ENCODE data around the gene EN2. TPM values are rescaled to one million over a fixed set of nuclear protein-coding genes. Genes with fewer than 3 reads are reported as not detected.
A peak's percentile ranks its signal among the peaks of the same experiment; 100 is the strongest.

The EN2 gene
- total RNA-seq (not detected in 2 replicates), polyA plus RNA-seq (not detected in 2 replicates), polyA minus RNA-seq (not detected in 2 replicates)
- total RNA-seq (2013), result 0.02 TPM

DNA sequence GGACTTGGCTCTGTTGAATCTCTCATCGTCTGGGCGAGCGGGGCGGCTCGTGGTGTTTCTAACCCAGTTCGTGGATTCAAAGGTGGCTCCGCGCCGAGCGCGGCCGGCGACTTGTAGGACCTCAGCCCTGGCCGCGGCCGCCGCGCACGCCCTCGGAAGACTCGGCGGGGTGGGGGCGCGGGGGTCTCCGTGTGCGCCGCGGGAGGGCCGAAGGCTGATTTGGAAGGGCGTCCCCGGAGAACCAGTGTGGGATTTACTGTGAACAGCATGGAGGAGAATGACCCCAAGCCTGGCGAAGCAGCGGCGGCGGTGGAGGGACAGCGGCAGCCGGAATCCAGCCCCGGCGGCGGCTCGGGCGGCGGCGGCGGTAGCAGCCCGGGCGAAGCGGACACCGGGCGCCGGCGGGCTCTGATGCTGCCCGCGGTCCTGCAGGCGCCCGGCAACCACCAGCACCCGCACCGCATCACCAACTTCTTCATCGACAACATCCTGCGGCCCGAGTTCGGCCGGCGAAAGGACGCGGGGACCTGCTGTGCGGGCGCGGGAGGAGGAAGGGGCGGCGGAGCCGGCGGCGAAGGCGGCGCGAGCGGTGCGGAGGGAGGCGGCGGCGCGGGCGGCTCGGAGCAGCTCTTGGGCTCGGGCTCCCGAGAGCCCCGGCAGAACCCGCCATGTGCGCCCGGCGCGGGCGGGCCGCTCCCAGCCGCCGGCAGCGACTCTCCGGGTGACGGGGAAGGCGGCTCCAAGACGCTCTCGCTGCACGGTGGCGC, at the start of gene EN2:
TSS of gene EN2 (plus strand) at position 19 of the 767 bp plus-strand sequence. CDS start at position 268, 249 bp downstream.
- H3K4me3 Mint-ChIP-seq, result peak within 1 kb of the TSS; percentile 77
- H3K4me1 Mint-ChIP-seq, result peaks cover 22% of the 10 kb centered on the region
- Histone ChIP-seq H2AFZ (ENCODE audit: insufficient read depth, low read depth, low read length, poor library complexity, severe bottlenecking) (peak within 1 kb of the TSS; percentile 56), H4K20me1 (ENCODE audit: control insufficient read depth, insufficient read depth, low read length, poor library complexity, severe bottlenecking) (no peaks in the 10 kb centered on the region), H3K27ac (ENCODE audit: low read length in 2 of 2) (no peak within 1 kb of the TSS), H3K9ac (ENCODE audit: low read length) (peak within 1 kb of the TSS; percentile 60), H3K27me3 (replicated peaks in 1 of 4; ENCODE audit: control extremely low read depth in 1 of 4, control insufficient read depth in 3 of 4, insufficient read depth in 4 of 4, low read length in 3 of 4) (peaks cover 0 to 84% (median 62%) of the 10 kb centered on the region in 4 experiments), H3K36me3 (replicated peaks in 1 of 2; ENCODE audit: control extremely low read depth in 1 of 2, control insufficient read depth in 1 of 2, extremely low read depth in 1 of 2, insufficient read depth in 2 of 2, low read length in 1 of 2) (no peaks in the 10 kb centered on the region), H3K4me2 (replicated peaks; ENCODE audit: low read depth, low read length, poor library complexity, severe bottlenecking) (peak within 1 kb of the TSS; percentile 85), H3K4me1 (ENCODE audit: control insufficient read depth in 2 of 2, insufficient read depth in 2 of 2, low read length in 2 of 2) (peaks cover 27 to 50% of the 10 kb centered on the region in 2 donors), H3K4me3 (ENCODE audit: control extremely low read depth in 1 of 5, extremely low read depth in 1 of 5, insufficient read depth in 1 of 5, low read depth in 2 of 5, low read length in 4 of 5) (peak within 1 kb of the TSS; percentile 1 to 54 (median 42)), H3K79me2 (ENCODE audit: control insufficient read depth, insufficient read depth, low read length) (no peaks in the 10 kb centered on the region), H3K9me3 (ENCODE audit: control extremely low read depth in 1 of 3, control insufficient read depth in 2 of 3, insufficient read depth in 1 of 3, low read length in 2 of 3) (peaks cover 0 to 67% (median 0%) of the 10 kb centered on the region in 3 donors)
- TF ChIP-seq EZH2 (IDR thresholded peaks at IDR 0.05; ENCODE audit: borderline replicate concordance, insufficient read depth, low read depth, low read length, poor library complexity, severe bottlenecking), result peak; percentile 76
- TF ChIP-seq, protein P1, sequence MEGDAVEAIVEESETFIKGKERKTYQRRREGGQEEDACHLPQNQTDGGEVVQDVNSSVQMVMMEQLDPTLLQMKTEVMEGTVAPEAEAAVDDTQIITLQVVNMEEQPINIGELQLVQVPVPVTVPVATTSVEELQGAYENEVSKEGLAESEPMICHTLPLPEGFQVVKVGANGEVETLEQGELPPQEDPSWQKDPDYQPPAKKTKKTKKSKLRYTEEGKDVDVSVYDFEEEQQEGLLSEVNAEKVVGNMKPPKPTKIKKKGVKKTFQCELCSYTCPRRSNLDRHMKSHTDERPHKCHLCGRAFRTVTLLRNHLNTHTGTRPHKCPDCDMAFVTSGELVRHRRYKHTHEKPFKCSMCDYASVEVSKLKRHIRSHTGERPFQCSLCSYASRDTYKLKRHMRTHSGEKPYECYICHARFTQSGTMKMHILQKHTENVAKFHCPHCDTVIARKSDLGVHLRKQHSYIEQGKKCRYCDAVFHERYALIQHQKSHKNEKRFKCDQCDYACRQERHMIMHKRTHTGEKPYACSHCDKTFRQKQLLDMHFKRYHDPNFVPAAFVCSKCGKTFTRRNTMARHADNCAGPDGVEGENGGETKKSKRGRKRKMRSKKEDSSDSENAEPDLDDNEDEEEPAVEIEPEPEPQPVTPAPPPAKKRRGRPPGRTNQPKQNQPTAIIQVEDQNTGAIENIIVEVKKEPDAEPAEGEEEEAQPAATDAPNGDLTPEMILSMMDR (IDR thresholded peaks at IDR 0.05), result no peak
- H3K27ac Mint-ChIP-seq, result peak within 1 kb of the TSS; percentile 37
- DNase-seq, result peak; percentile 60
- CTCF ChIA-PET, result no interaction called here
- intact Hi-C loops (cut with micrococcal nuclease), result no loop called here
- H3K27me3 Mint-ChIP-seq, result peaks cover 57% of the 10 kb centered on the region
- POLR2A ChIA-PET, result no interaction called here
- no peaks in the 10 kb centered on the region for H3K9me3 Mint-ChIP-seq (ENCODE audit: insufficient read depth)
- 6% methylated on average over 105 of the region's 105 CpGs for WGBS (ENCODE audit: insufficient coverage)
- no peak for ATAC-seq (ENCODE audit: low read depth)
